Measurements from ENCODE around the gene NDE1.
A peak's percentile ranks its signal among the peaks of the same experiment; 100 is the strongest.
"Not testable (repeated sequence)": the region's sequence is repeated elsewhere in the genome, so short reads cannot be mapped to it uniquely, and the experiment has no call there.

NDE1 gene

GRCh38 chr16:15650019-15650697, at the start of gene NDE1:
Gene NDE1, plus strand, starts transcription at chr16:15650245. Its CDS starts 14,534 bp downstream, at chr16:15664779.
- DNase-seq = peak; percentile 86 to 88

GRCh38 chr16:15601212-15601879, 48.7 kb upstream of the NDE1 start:
- no peak for DNase-seq

- no peak for DNase-seq
Measured at GRCh38 chr16:15602285-15603044, 47.6 kb upstream of the NDE1 start.

- no peak for DNase-seq
Measured at GRCh38 chr16:15604460-15605440, 45.3 kb upstream of the NDE1 start.

- DNase-seq = no peak
Measured at GRCh38 chr16:15605839-15606517, 44.1 kb upstream of the NDE1 start.

GRCh38 chr16:15606518-15607220, 43.4 kb upstream of the NDE1 start:
- DNase-seq = no peak

- not testable (repeated sequence) for DNase-seq
Measured at GRCh38 chr16:15607221-15607699, 42.8 kb upstream of the NDE1 start.

- peak in 1 of 2 donors; percentile 45 for DNase-seq
Measured at GRCh38 chr16:15607700-15608396, 42.2 kb upstream of the NDE1 start.

GRCh38 chr16:15608398-15609285, 41.4 kb upstream of the NDE1 start:
- no peak for DNase-seq

GRCh38 chr16:15609286-15609649, 40.8 kb upstream of the NDE1 start:
- DNase-seq = no peak

GRCh38 chr16:15610369-15610871, 39.6 kb upstream of the NDE1 start:
- no peak for DNase-seq

- no peak for DNase-seq
Measured at GRCh38 chr16:15611610-15612009, 38.4 kb upstream of the NDE1 start.

- no peak for DNase-seq
Measured at GRCh38 chr16:15613676-15614075, 36.4 kb upstream of the NDE1 start.

GRCh38 chr16:15616012-15616411, 34.0 kb upstream of the NDE1 start:
- DNase-seq = no peak

GRCh38 chr16:15616475-15617165, 33.4 kb upstream of the NDE1 start:
- no peak for DNase-seq

- DNase-seq = no peak
Measured at GRCh38 chr16:15617901-15618300, 32.1 kb upstream of the NDE1 start.

GRCh38 chr16:15618392-15618791, 31.7 kb upstream of the NDE1 start:
- no peak for DNase-seq

GRCh38 chr16:15620611-15621195, 29.3 kb upstream of the NDE1 start:
- DNase-seq = no peak
